ENCODE measurements around the gene TENM3.

DNA sequence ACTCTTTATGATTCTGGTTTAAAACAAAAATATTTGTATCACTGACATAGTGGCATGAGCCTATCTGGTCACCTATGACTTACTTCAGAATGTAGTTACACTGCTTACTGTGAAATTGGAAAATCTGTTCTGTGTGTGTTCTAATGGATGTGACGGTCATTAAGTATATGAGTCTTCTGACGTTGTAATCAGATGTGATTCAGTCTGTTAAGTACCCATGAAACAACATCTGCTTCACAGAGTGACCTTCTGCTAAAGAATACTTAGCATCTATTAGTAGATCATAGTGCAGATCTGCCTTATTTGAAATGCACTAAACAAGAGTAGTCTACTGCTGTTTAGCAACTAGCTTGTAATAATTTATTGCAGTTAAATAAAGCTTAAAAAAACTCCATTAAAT is 356.9 kb downstream of the TENM3 start:
- TF ChIP-seq, protein P1, sequence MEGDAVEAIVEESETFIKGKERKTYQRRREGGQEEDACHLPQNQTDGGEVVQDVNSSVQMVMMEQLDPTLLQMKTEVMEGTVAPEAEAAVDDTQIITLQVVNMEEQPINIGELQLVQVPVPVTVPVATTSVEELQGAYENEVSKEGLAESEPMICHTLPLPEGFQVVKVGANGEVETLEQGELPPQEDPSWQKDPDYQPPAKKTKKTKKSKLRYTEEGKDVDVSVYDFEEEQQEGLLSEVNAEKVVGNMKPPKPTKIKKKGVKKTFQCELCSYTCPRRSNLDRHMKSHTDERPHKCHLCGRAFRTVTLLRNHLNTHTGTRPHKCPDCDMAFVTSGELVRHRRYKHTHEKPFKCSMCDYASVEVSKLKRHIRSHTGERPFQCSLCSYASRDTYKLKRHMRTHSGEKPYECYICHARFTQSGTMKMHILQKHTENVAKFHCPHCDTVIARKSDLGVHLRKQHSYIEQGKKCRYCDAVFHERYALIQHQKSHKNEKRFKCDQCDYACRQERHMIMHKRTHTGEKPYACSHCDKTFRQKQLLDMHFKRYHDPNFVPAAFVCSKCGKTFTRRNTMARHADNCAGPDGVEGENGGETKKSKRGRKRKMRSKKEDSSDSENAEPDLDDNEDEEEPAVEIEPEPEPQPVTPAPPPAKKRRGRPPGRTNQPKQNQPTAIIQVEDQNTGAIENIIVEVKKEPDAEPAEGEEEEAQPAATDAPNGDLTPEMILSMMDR (IDR thresholded peaks at IDR 0.05) = no peak
- no peak for TF ChIP-seq ZFX (IDR thresholded peaks at IDR 0.05; ENCODE audit: borderline replicate concordance)
